NCI-H446 treated with DMSO at 0.1 percent for 48 hours (cell line): ENCODE results near the gene ANKRD13A.

Experiments used
- DNase-seq: peaks from one replicate; lab custom pipeline; 2025; lab: John Stamatoyannopoulos, UW

ANKRD13A gene

GRCh38 chr12:109998904-109999648, at the start of gene ANKRD13A:
ANKRD13A (plus strand) TSS chr12:109999430; CDS start chr12:109999689, 259 bp downstream.
- DNase-seq: peak; percentile 82

DNA sequence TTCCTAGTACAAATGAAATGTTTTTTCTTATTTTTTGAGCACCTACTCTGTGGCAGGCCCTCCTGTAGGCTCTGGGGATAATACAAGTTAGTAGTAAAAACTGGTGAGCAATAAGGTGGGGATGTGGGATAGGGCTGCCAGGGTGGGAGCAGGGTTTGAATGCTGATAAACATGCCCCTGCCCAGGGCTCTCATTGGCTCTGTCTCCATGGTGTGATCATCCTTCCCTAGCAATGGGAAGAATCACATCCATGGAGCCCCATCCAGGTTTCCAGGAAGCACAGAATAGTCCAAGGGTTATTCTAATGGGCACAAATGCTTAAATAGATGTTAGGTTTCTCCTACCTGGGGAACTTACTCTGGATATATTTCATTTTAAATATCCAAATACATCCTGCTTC, 48.6 kb upstream of the ANKRD13A start:
- no peak for DNase-seq

- no peak for DNase-seq
Observed at GRCh38 chr12:109951136-109951535, 48.1 kb upstream of the ANKRD13A start.

- DNase-seq: no peak
Observed at GRCh38 chr12:109951751-109952150, 47.5 kb upstream of the ANKRD13A start.

- DNase-seq: no peak
Observed at GRCh38 chr12:109952160-109952858, 46.9 kb upstream of the ANKRD13A start.

GRCh38 chr12:109952873-109953272, 46.4 kb upstream of the ANKRD13A start:
- DNase-seq: no peak

DNA sequence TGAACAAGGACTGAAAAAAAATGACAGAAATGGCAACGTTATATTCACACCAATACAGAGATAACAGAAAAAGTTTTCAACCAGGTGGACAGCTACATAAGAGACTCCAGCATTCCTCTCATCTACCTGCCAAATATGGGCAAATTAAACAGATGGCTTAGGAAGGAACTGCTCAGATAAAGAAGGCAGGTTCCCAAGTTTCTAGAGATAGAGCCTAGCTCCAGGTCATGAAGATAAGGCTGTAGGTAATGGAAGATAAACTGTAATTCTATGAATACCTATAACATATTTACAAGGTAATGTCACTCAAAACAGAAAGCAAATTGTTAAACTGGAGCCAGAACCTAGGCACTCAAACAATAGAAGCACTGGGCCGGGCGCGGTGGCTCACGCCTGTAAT, 45.6 kb upstream of the ANKRD13A start:
- no peak for DNase-seq

- DNase-seq: no peak
Observed at GRCh38 chr12:109958374-109958773, 40.9 kb upstream of the ANKRD13A start.

- no peak for DNase-seq
Observed at GRCh38 chr12:109959411-109960093, 39.7 kb upstream of the ANKRD13A start.

DNA sequence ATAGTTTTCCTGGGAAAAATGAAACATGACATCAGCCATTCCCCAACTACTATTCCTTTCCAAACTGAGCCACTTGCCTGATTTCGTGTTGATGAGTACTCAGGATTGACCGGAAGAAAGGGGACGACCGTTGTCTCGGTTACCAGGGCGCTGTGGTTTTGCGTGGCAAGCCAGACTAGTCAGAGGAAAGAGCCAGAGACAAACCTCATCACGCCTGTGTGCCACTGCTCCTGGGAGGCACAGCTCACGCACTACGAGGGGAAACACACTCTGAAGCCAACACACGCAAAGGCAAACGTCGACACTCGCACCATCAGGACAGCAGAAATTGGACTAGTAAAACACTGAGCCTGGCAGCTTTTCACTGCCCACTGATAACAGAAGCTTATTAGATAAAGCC, 38.0 kb upstream of the ANKRD13A start:
- no peak for DNase-seq

- DNase-seq: no peak
Observed at GRCh38 chr12:109961612-109962011, 37.6 kb upstream of the ANKRD13A start.

DNA sequence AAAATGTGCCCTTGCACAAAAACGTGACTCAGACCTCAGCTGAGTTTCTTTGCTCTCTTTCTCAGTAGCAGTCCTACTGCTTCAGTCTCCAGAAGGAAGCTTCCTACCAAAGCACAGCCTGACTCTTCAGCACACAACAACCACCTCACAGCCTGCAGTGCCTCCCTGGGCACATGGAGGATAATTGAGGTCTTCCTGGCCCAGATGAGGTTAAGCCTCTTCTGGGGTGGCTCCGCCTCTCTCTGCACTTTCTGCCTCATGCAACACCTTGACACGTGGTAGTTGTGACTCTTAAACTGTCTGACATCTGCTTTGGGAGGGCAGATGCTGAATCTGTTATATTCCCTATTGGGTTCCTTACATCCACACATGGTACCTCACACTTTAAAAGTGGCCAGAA, 36.8 kb upstream of the ANKRD13A start:
- no peak for DNase-seq

GRCh38 chr12:109963330-109963729, 35.9 kb upstream of the ANKRD13A start:
- DNase-seq: no peak

GRCh38 chr12:109963743-109964429, 35.3 kb upstream of the ANKRD13A start:
- no peak for DNase-seq

- no peak for DNase-seq
Observed at GRCh38 chr12:109966546-109966945, 32.7 kb upstream of the ANKRD13A start.

DNA sequence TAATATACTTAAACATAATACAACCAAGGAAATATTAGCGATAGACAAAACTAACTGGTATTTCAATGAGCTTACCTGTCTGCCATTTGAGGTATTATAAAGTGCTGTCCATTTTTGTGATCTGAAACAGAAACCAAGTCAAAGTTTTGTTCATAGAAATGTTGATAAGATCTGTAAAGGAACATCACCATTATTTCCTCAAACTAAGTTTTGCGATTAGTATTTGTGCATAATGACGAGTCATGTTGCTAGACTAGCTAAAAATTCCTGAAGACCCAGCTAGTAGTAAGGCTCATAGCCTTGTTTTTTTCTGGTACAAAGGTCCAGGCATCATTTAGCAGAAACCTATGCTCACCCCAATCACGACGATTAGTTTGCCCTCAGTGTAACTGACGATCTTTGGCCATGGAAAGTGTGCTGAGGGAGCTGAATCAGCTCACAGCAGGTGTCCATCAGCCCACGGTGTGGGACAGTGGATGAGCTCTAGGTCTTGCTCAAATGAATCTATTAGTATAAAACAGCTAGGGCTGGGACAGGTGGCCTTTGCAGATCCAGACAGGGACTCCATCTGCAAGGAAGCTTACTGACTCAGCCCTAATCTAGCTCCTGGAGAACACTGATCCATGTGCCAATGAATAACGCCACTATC, 31.7 kb upstream of the ANKRD13A start:
- DNase-seq: no peak

- DNase-seq: no peak
Observed at GRCh38 chr12:109968032-109968420, 31.2 kb upstream of the ANKRD13A start.

- no peak for DNase-seq
Observed at GRCh38 chr12:109968801-109969200, 30.4 kb upstream of the ANKRD13A start.

GRCh38 chr12:109972821-109973220, 26.4 kb upstream of the ANKRD13A start:
- no peak for DNase-seq

- no peak for DNase-seq
Observed at GRCh38 chr12:109981311-109981710, 17.9 kb upstream of the ANKRD13A start.

GRCh38 chr12:109982210-109982609, 17.0 kb upstream of the ANKRD13A start:
- no peak for DNase-seq
